GM19452 (cell line): ENCODE measurements around the gene DEFB116.
"Not testable (repeated sequence)": the region's sequence is repeated elsewhere in the genome, so short reads cannot be mapped to it uniquely, and the experiment has no call there.

Source experiments
- ATAC-seq: cut with Tn5 transposase; IDR thresholded peaks from one replicate; pipeline ENCODE4 v1.9.1; 2021; ENCODE audit not compliant: unreplicated experiment

The DEFB116 gene

GRCh38 chr20:31308535-31309162 is at the start of gene DEFB116:
TSS of gene DEFB116 (minus strand) at chr20:31308585. CDS start at chr20:31308585, 0 bp downstream.
- no peak for ATAC-seq

GRCh38 chr20:31355981-31356380 is 47.6 kb upstream of the DEFB116 start:
- no peak for ATAC-seq

- ATAC-seq: no peak
Measured at GRCh38 chr20:31341470-31341869, 33.1 kb upstream of the DEFB116 start.

GRCh38 chr20:31330893-31331292 is 22.5 kb upstream of the DEFB116 start:
- ATAC-seq: no peak

GRCh38 chr20:31322504-31322903 is 14.1 kb upstream of the DEFB116 start:
- ATAC-seq: no peak

GRCh38 chr20:31284964-31285363 is 23.4 kb downstream of the DEFB116 start:
- not testable (repeated sequence) for ATAC-seq

GRCh38 chr20:31278178-31278577 is 30.2 kb downstream of the DEFB116 start:
- ATAC-seq: no peak

- ATAC-seq: no peak
Measured at GRCh38 chr20:31274441-31274840, 33.9 kb downstream of the DEFB116 start.

GRCh38 chr20:31260326-31260932 is 48.0 kb downstream of the DEFB116 start:
- no peak for ATAC-seq

- ATAC-seq: no peak
Measured at GRCh38 chr20:31257364-31257763, 51.0 kb downstream of the DEFB116 start, which contains the start of gene DEFB115. TSS of gene DEFB115 (plus strand) at chr20:31257664. CDS start at chr20:31257664, 0 bp downstream.

- ATAC-seq: no peak
Measured at GRCh38 chr20:31256959-31257358, 51.4 kb downstream of the DEFB116 start.
